Stimulated activated naive CD4-positive, alpha-beta T cell (primary cell): ENCODE data around the gene MEOX1.
A peak's percentile ranks its signal among the peaks of the same experiment; 100 is the strongest.

Experiments used
- DNase-seq, 6 experiments: peaks; one replicate each; lab custom pipeline; 2025; lab: John Stamatoyannopoulos, UW

The MEOX1 gene

DNA sequence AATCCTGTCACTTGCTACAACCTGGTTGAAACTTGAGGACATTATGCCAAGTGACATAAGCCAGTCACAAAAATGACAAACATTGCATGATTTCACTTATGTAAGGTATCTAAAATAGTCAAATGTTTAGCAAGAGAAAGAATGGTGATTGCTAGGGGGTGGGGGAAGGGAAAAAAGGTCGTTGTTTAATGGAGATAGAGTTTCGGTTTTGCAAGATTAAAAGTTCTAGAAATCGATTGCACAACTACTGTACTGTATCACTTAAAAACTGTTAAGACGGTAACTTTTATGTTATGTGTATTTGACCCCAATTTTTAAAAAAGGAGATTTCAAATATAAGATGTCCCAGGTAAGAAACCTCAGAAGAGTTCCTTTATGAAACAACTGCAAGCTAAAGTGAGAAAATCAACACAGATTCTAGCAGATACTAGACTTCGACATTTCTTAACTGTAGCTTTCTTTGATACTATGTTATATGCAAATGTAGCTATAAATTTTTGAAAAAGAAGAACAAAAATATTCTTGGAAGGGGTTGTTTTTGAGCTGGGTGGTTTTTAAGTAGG is 5.9 kb downstream of the MEOX1 start:
- no peak for DNase-seq

DNA sequence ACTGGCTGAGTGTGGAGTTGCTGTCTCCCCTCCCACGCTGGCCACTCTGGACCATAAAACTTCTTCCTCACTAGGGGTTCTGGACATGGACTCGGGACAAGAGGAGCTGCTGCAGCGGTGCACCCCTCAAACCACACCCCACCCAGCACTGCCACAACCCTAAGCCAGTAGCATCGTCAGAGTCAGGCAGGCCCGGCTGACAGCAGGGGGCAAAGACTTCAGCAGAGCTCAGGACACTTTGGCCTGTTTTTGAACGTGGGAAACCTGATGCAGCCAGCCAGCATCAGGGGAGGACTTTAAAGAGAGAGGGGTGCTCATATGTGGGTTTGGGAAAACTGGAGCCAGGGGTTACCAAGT is 9.6 kb downstream of the MEOX1 start:
- no peak for DNase-seq

DNA sequence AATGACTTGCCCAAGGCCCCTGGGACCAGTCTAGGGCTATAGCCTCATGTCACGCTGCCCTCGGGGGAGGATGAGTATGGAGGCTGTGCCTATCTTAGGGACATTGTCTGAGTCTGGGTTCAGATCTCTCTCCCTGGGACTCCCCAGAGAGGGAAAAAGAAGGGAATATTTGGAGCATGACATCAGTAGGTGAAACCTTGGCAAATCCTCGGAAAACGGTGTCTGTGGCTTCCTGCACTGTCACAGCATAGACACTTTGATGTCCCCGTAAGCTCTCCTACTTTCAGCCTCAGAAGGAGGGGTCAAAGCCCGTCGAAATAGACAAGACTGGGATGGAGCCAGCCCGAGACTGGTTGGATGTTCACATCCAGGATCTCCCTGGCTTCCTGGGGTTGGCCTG is 11.3 kb downstream of the MEOX1 start:
- DNase-seq, result no peak

DNA sequence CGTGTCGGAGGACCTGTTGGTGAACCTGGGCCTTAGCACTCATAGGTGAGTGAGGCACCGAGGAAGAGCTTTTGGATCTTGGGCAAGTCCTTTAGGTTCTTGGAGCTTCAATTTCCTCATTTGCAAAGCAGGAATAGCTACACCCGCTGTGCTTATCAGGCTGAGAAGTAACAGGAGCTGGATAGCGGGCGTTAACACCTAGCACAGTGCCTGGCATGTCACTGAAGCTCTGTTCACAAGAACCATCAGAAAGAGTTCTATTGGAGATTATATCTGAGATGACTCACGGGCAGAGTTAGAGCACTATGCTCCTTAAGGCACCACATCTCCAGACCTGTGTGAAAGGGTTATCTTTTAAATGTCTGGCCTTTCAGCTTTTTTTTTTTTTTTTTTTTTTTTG is 12.8 kb downstream of the MEOX1 start:
- DNase-seq, result no peak

DNA sequence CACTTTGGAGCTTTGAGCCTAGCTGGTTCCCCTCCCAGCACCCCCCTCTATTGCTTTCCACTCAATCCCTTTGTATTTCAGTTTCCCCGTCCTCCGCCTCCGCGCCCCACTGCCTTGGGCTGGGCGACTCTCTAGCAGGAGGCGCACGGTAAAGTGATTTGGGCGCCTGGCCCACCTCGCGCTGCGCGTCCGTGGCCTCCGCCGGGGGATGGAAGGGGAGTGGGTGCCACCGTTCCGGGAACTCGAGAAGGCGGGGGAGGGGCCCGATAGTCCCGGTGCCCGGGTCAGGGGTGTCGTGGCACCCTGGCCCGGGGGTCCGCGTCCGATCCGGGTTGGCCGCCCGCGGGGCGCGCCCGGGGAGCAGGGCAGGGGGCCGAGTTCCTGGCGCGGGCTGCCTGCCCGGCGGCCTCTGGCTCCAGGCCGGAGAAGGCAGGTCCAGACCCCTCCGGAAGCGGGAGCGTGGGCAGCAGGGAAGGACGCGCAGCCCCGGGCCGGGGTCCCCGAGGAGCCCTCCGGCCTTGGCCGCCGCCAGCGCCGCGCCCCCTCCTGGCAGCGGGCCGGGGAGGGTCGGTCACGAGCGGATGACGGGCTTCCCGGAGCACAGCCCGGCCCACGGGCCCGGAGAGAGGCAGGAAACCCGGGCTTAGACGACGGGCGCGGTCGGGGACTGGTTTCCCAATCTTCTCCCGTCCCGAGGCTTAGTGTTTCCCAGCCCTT is 15.8 kb downstream of the MEOX1 start:
- peak in 1 of 6 experiments; percentile 5 for DNase-seq

DNA sequence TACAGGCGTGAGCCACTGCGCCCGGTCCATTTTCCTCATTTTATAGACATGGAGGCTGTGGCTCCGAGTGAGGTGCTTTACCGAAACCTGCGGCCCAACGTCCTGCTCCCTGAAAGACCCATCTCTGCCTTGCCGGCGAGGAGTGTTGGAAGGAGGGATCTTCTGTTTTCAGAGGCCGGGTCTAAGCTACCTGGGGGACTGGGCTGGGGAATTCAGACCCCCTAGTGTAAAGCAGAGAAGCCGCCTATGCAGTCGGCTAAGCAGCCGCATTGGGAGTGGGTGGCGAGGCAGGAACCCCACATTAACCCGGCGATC is 16.3 kb downstream of the MEOX1 start:
- DNase-seq, result no peak

DNA sequence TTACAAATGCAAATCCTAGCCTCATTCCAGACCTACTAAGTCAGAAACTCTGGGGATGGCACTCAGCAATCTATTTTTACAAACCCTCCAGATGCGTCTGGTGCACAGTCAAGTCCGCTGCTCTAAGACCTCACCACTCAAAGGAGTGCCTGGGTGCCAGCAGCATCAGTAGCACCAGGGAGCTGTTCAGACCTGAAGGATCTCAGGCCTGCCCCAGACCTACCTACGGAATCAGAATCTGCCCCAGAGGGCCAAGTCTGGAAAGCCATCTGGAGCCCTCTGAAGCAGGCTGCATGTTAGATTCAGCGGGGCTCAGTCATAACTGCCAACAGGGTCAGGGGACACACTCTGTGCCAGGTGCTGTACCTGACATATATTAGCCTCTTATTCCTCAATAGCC is 17.6 kb downstream of the MEOX1 start:
- DNase-seq, result no peak

DNA sequence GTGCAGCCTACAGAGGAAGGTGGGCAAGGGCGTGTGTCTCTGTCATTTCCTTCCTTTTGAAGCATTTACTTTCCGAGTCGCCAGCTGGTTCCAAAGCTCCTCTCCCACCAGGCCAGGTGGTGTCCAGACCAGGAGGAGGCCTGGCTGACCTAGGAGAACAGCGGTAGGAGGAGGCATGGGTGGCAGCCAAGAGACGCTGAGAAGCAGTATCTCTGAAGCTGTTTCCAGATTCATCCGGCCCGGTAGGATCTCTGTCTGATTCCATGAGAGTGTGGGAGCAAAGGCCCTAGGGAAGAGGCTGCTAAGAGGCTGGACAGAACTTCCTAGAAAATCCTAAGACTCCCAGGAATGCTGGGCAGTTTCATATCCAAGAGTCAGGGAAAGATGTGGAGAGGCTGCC is 20.3 kb downstream of the MEOX1 start:
- no peak for DNase-seq

DNA sequence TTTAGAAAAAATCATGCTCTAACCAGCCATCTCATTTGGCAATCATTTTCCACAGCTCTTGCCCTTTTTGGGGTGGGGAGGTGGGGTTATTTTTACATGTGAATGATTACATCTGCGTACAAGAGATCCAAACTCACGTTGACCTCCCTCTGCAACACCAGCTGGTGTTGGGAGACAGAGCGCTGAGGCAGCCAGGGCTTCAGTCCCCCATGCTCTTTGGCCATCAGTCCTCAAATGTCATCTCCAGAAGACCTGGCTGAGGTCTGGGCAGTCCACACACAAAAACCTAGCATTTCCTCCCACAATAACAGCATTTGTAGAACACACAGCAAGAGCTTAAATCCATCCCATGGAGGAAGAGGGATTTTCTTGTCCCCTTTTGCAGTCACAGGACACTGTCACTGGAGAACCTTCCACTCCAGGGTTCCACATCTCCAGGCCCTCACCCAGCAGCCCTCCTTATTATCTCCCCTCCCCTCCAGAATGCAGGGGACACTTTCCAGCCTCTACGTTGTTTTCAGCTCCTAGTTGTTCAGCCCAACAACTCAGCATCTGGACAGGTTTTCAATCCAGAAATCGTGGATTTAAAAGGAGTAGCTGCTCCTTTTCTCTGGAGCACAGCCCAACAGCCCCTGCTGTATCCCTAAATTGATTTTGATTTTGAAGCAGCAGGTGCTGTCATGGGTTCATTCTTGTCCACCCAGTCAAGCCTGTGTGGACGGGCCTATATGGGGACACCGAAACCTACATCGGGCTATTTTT is 21.1 kb downstream of the MEOX1 start:
- DNase-seq, result no peak

DNA sequence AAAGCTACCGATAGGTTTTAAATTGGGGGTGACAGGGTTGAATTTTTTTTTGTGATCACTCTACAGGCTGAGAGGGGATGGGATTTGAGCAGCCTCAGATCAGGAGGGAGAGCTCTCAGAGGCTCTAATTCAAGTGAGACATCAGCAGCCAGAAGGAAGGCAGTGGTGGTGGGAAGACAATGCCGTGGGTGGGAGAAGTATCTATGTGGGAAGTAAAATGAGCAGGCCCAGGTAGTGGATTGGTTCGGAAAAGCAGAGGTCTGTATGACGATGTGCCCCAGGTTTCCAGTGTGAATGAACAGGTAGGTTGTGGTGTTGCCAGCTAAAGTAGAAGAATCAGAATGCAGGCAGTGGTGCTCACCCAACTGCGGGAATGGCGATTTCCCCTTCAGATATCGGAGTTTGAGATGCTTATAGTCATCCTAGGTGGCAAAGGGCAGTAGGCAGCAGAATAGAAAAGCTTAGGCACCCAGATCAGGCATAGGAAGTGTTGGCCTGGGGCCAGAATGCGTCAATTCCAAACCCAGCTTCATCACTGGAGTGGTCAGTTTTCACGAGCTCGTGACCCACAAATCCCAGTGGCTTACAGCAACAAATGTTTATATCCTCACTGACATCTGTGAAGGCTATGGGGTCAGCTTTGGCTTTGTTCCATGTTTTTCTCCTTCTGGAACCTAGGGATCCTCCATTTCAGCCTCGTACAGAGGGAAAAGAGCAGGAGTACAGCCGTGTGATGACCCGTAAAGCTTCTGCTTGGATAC is 24.0 kb downstream of the MEOX1 start:
- no peak for DNase-seq

DNA sequence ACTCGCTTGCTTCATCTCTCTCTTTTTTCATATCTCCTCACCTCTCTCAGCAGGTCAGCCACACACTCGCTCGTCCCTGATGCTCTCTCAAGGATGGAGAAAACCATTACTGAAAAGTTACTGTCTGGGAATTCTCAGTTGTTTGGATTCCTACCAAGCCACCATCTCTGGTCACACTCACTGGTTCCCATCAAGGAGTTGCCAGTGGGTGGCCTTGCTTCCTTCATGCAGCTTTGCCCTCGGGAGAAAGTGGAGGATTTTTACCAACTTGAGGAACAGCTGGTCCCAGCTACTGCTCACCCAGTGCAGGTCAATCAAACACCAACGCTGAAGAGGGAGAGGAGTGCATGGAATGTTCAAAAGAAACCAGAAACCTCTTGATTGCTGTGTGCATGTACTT is 25.3 kb downstream of the MEOX1 start:
- DNase-seq, result no peak

DNA sequence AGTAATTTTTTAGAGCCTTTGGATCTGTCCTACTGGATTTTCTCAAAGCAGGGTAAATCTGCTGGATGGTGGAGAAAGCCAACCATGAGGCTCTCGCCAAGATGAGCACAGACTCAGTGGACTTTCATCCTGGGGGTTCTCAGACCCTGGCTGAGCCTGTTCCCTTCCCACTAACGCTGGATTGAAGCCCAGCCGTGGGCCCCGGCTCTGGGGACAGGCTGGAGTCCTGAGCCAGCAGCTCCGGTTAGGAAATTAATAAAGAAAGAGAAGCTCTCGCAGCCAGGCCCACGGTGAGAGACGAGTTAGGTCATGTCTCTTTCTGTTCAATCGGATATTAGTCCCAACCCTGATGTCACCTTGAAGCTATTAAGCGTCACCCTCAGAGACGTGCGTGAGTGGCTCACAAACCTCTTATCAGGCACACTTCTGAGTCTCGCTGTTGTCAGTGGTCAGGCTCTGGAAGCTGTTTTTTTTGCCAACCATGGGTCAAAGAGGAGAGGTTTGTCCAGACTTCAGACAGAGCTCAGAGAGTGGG is 27.1 kb downstream of the MEOX1 start:
- no peak for DNase-seq

DNA sequence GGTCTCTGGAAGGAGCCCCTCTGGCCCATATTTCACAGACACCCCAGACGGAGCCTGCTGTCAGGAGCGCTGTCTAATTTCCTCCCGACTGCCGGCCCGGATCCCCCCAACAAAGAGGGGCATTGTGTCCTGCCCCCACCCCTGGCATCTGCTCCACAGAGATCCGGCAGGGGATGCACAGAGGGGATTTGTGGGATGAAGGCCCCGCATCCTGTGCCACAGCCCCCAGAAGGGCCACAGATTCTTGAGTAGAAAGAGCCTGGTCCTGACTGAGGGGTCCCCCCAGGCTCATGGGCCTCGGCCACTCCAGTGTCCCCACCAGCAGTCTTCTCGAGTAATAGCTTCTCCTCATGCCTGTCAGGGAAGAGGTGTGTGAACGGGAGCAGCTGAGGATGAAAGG is 29.5 kb downstream of the MEOX1 start:
- no peak for DNase-seq

DNA sequence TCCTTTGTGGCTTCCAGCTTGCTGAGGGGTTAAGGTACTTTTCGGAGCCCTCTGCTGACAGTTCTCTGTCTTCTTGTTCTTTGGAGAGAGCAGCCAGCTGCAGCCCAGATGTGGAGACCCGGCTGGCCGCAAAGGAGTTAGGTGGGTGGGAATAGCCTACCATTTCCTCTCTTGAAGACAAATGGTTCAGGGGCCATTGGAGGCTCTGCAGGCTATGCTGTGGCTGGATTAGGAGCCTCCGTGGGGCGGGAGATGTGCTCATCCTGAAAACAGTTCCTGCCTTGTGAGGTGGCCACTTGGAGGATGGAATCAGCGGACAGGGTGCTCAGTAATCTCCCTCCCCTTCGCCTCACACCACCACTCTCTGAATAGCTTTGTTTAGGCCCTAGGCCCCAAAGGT is 30.3 kb downstream of the MEOX1 start:
- no peak for DNase-seq

DNA sequence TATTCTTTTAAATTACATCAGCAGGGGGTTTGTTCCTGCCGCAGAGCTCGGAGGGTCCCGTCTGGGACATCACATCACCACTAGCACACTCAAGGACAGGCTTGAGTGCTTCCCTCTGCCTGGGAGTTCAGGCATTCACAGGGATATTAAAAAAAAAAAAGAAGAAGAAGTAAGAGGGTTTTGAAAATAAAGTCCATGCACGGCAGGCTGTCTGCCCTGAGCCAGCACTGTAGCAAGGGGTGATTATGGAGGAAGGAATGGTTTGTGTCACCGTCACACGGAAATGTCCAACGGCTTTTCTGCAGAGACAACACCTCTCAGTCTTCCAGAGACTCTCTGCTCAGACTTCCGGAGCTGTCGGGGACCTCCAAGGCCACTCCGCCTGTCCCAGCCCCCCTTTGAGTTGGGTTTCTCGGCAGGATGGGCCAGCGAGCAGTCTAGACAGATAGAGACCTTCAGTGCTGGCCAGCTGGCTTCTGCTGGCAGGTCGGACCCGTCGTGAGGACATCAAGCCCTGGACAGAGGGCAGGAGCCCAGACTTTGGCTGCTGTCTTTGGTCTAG is 33.6 kb downstream of the MEOX1 start:
- DNase-seq, result no peak

DNA sequence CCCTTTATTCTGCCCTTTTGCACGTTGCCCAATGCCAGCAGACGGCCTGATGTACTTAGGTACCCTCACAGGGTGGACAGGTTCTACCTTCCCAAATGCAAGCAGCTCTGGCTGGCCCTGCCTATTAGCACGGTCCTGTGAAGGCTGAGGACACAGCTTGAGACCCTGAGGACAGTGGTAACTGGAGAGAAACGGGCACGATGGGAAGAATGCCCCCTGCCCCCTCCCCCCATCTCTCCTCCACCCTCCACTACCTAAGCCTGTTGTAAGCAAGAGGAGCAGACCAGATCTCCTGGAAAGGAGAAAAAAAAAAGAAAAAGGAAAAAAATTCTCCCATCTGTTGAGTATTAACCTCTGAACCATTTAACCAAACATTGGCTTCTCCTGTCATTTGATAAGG is 34.1 kb downstream of the MEOX1 start:
- DNase-seq, result no peak

DNA sequence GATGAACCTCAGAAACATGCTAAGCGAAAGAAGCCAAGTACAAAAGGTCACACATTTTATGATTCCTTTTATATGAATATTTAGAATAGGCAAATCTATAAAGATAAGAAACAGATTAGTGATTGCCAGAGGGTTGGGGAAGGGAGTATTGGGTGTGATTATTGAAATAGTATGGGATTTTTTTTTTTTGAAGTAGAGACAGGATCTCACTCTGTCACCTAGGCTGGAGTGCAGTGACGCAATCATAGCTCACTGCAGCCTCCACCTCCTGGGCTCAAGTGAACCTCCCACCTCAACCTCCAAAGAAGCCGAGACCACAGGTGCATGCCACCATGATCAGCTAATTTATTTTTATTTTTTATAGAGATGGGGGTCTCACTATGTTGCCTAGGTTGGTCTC is 35.7 kb downstream of the MEOX1 start:
- DNase-seq, result no peak

DNA sequence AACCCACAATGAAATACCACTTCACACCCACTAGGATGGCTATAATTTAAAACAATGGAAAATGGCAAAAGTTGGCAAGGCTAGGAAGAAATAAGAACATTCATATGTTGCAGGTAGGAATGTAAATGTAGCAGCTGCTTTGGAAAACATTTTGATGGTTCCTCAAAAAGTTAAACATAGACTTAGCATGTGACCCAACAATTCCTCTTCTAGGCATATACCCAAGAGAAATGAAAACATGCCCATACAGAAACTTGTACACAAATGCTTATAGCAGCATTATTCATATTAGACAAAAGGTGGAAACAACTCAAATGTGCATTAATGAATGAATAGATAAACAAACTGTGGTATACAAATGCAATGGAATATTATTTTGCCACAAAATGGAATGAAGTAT is 36.1 kb downstream of the MEOX1 start:
- DNase-seq, result no peak

DNA sequence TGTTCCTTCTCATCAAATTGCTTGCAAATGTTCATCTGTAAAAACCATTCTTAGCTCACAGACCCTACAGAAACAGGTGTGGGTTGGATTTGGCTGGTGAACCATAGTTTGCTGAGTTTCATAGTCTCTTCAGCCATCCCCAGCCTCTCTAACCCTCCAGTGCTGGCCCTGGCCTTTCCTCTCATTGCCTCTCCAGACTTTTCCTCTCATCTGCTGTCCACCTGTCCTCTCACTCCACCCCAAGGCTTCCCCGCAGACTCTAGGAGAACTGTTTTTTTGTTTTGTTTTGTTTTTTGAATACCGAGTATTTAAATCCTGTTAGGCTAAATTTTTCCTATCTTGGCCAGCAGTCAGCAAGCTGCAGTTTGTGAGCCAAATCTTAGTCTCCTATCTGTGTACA is 41.1 kb downstream of the MEOX1 start:
- no peak for DNase-seq

DNA sequence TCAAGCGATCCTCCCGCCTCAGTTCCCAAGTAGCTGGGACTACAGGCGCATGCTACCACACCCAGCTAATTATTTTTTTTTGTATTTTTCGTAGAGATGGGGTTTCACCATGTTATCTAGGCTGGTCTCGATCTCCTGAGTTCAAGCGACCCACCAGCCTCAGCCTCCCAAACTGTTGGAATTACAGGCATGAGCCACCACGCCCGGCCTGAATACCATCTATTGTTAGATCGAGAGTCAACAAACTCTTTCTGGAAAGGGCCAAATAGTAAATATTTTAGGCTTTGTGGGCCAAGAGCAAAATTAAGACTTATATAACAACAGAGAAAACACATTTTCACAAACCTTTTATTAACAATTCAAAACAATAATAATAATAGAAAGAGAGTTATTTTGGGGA is 41.6 kb downstream of the MEOX1 start:
- DNase-seq, result no peak

DNA sequence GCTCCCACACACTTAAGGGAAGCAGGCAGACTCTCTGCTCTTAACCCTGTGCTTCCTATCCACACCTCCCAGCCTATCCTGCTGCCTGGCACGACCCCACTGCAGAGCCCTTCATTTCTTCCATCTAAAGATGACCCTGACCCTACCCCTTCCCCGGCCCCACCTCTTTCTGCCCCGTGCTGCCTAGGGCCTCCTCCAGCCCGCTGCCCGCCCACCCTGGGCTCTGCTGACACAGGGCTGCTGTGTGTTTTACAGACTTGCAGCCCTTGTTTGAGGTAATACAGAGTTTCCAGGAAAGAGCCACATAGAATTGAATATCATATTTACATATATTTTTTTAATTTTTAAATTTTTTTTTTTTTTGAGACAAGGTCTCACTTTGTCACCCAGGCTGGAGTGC is 42.0 kb downstream of the MEOX1 start:
- DNase-seq, result no peak

DNA sequence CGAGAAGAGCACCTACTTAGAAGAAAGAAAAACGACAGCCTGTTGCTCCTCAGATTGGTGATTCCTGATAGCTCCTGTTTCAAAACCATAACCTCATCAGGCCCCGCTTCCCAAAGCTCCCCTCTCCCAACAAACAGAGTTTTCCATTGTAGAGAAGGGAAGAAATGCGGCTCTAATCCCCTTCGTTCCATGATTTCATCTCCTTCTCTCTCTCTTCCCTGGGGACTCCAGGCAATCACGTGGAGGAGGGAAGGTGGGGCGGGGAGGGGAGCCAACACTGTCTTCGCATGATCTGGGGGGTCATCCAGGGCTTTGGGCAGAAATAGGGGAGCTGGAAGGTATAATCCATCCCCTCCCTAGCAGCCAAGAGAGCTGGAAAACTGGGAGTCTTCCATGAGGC is 43.4 kb downstream of the MEOX1 start:
- DNase-seq, result no peak

DNA sequence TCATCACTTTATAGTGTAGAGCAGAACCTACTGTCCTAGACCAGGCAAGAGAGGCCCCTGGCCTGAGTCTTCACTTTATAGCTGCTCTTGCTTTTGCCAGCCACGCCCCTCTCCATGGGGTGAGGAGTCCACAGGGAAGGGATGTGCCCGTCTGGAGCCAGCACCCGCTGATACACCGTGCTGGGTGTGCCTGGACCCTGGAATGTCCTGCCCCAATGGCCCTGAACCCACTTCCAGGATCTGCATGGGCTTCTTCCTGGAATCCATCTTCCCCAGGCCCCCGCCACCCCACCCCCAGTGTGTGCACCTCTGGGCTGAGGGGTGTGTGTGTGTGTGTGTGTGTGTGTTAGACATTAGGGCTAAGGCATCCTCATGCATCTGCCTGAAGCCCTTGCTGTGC is 44.9 kb downstream of the MEOX1 start:
- DNase-seq, result no peak
